GM12891 (cell line): ENCODE results near the gene UROS.

Experiments
- POLR2A ChIP-seq: IDR thresholded peaks from 2 replicates; pipeline ENCODE4 v1.6.1; 2011; ENCODE audit warnings: low read depth, low read length, control low read depth
- POLR2AphosphoS5 ChIP-seq: IDR thresholded peaks from 2 replicates; pipeline ENCODE4 v1.6.1; 2011; ENCODE audit warnings: low read depth, low read length, control low read depth
- SPI1 ChIP-seq: IDR thresholded peaks from 2 replicates; pipeline ENCODE4 v1.6.1; 2011; ENCODE audit warnings: low read depth, low read length, control low read depth
- TAF1 ChIP-seq: IDR thresholded peaks from 2 replicates; pipeline ENCODE4 v1.6.1; 2011; ENCODE audit warnings: low read depth, low read length, control low read depth

DNA sequence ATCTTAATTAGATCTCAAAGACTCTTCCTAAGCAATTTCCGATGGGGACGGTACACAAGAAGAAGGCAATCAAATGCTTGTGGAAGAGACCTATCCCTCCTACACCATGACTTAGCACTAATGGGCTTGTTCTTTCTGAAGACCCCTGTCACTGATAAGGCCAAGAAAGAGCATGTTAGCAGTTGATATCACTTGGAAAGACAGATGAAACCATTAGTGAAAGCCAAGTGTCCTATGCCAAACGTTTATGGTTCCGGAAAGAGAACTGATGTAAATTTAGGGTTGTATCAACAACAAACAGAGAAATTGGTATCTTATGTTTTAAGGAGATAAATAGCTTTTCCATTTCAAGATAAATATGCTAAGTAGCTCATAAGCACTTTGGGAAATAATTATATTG is 6.5 kb downstream of the UROS start:
- TF ChIP-seq POLR2A (no peak), POLR2AphosphoS5 (no peak), SPI1 (no peak), TAF1 (no peak)
